Vagina (tissue), 2 donors: ENCODE measurements around the gene CD36. TPM values are rescaled to one million over a fixed set of nuclear protein-coding genes. Genes with fewer than 3 reads are reported as not detected.

Experiments used
- DNase-seq, 2 donors: peaks; one replicate each; pipeline ENCODE4 v3.0.0-alpha.2; 2017; ENCODE audit errors: extremely low spot score in 2 of 2
- H3K27ac ChIP-seq: fragments of 200-600 bp; sonication (generic); one replicate; pipeline ENCODE4 v1.5.1; 2019
- H3K27me3 ChIP-seq: fragments of 200-600 bp; sonication (generic); one replicate; pipeline ENCODE4 v1.5.1; 2019
- H3K36me3 ChIP-seq, 2 donors: fragments of 200-600 bp; sonication (generic); one replicate each; pipeline ENCODE4 v1.5.1; 2017 to 2019
- H3K4me1 ChIP-seq: fragments of 200-600 bp; sonication (generic); one replicate; pipeline ENCODE4 v1.5.1; 2019
- H3K4me3 ChIP-seq, 2 donors: fragments of 200-600 bp; sonication (generic); 1 replicate in 1 of 2; 2 replicates in 1 of 2; pipeline ENCODE4 v1.5.1; 2016 to 2019
- H3K9me3 ChIP-seq: fragments of 200-600 bp; sonication (generic); one replicate; pipeline ENCODE4 v1.5.1; 2019
- POLR2A ChIP-seq, 2 donors: fragments of 450-650 bp; IDR thresholded peaks; one replicate each; pipeline ENCODE4 v1.6.1; 2017; ENCODE audit warnings: antibody characterized with exemption in 2 of 2, mild to moderate bottlenecking in 2 of 2, moderate library complexity in 2 of 2
- POLR2AphosphoS5 ChIP-seq, 2 donors: sonication (generic); formaldehyde crosslinking; IDR thresholded peaks; one replicate each; pipeline ENCODE4 v1.9.0; 2017; ENCODE audit warnings: antibody characterized with exemption in 2 of 2, mild to moderate bottlenecking in 2 of 2, low read depth in 1 of 2; ENCODE audit not compliant: insufficient read depth in 1 of 2
- intact Hi-C: fragments of 100-400 bp; cut with DNase I; formaldehyde crosslinking; loops from one replicate; pipeline ENCODE4 v1.15.1; 2023
- total RNA-seq: library from RNA; depleted of rRNA; stranded (reverse); fragments of >200 nt; gene quantifications from one replicate; pipeline ENCODE4 v1.2.3, GENCODE V29; 2016
- TF ChIP-seq, protein P1 (sequence below), 3 experiments: fragments of 450-650 bp in 2 of 3; fragments of 200-600 bp in 1 of 3; sonication (generic) in 1 of 3; IDR thresholded peaks; one replicate each; pipeline ENCODE4 v1.5.1; 2017 to 2019; ENCODE audit warnings: antibody characterized with exemption in 3 of 3, mild to moderate bottlenecking in 2 of 3, moderate library complexity in 2 of 3

The CD36 gene
- total RNA-seq, 1 donor from 2014 or later: 102 TPM

DNA sequence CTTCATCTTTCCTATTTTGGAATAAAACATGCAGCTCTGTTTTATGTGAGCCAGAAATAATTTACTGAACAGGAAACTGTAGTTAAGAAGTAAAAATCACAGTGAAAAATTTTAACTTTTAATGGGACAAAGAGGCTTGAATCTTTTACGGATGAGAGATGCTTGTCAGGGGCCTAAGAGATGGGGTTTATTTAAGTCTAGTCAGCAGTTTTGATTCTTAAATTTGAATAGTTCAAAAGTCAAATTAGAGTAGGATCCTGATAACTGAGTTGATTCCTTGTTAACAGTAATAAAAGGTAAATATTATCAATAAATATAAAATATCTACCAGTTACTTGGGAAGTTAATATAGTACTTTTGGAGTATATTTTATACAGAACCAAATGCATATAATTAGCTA, 24.9 kb upstream of the CD36 start:
- Histone ChIP-seq H3K27me3 (no peaks in the 10 kb centered on the region), H3K36me3 (no peaks in the 10 kb centered on the region), H3K27ac (no peak overlapping the region), H3K4me3 (no peak overlapping the region), H3K9me3 (no peaks in the 10 kb centered on the region), H3K4me1 (peaks cover 9% of the 10 kb centered on the region)
- intact Hi-C loops: no loop called here
- no peak for DNase-seq
- TF ChIP-seq POLR2A (IDR thresholded peaks at IDR 0.05) (no peak), POLR2AphosphoS5 (IDR thresholded peaks at IDR 0.05; ENCODE audit: insufficient read depth in 1 of 2, low read depth in 1 of 2) (no peak)
- TF ChIP-seq, protein P1, sequence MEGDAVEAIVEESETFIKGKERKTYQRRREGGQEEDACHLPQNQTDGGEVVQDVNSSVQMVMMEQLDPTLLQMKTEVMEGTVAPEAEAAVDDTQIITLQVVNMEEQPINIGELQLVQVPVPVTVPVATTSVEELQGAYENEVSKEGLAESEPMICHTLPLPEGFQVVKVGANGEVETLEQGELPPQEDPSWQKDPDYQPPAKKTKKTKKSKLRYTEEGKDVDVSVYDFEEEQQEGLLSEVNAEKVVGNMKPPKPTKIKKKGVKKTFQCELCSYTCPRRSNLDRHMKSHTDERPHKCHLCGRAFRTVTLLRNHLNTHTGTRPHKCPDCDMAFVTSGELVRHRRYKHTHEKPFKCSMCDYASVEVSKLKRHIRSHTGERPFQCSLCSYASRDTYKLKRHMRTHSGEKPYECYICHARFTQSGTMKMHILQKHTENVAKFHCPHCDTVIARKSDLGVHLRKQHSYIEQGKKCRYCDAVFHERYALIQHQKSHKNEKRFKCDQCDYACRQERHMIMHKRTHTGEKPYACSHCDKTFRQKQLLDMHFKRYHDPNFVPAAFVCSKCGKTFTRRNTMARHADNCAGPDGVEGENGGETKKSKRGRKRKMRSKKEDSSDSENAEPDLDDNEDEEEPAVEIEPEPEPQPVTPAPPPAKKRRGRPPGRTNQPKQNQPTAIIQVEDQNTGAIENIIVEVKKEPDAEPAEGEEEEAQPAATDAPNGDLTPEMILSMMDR (IDR thresholded peaks at IDR 0.05): no peak

DNA sequence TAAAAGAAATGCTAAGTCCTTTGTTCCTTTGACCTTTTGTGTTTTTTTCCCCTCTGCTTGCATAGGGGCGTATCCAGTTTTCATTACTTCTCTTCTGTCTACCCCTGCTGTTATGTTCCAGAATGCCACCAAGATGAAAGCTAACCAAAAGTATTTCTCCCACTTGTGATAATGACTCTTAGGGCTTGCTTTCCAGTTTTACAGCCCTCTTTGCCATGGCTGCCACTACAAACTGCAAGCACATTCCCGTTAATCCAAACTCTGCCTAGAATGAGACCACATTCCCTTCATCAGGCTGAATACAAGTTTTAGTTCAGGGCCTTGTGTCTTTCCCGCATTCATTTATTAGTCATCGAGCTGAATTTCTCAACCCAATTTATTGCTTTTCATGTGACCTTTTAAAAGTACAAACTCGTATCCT, 23.6 kb upstream of the CD36 start:
- no peak for DNase-seq
- peak in 1 of 2 donors; percentile 40 for TF ChIP-seq POLR2AphosphoS5 (IDR thresholded peaks at IDR 0.05; ENCODE audit: insufficient read depth in 1 of 2, low read depth in 1 of 2)
- TF ChIP-seq POLR2A (IDR thresholded peaks at IDR 0.05): no peak
- TF ChIP-seq, protein P1 (IDR thresholded peaks at IDR 0.05): no peak
- intact Hi-C loops: no loop called here
- H3K36me3 ChIP-seq: no peaks in the 10 kb centered on the region
- H3K4me1 ChIP-seq: peaks cover 9% of the 10 kb centered on the region
- peak overlapping the region; percentile 27 for H3K27ac ChIP-seq
- no peaks in the 10 kb centered on the region for H3K27me3 ChIP-seq
- no peak overlapping the region for H3K4me3 ChIP-seq
- H3K9me3 ChIP-seq: no peaks in the 10 kb centered on the region

DNA sequence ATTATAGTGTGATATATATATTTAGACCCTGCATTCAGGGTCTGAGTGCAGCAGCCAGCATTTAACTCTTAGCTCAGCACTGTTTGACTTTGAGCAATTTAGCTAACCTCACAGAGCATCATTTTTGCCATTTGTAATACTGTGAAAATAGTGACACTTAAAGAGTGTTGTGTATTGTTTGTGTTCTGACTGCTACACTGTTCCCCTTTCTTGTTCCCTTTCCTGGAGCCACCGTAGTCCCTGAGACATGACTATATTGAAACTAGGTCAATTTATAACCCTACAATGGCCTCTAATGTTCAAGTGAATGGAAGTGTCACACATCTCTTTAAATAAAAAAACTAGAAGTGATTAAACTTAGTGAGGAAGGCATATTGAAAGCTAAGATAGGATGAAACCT, 20.3 kb upstream of the CD36 start:
- Histone ChIP-seq H3K9me3 (no peaks in the 10 kb centered on the region), H3K27ac (no peak overlapping the region), H3K27me3 (no peaks in the 10 kb centered on the region), H3K36me3 (no peaks in the 10 kb centered on the region), H3K4me3 (no peak overlapping the region), H3K4me1 (peaks cover 9% of the 10 kb centered on the region)
- TF ChIP-seq POLR2A (IDR thresholded peaks at IDR 0.05): no peak
- no peak for TF ChIP-seq POLR2AphosphoS5 (IDR thresholded peaks at IDR 0.05; ENCODE audit: insufficient read depth in 1 of 2, low read depth in 1 of 2)
- TF ChIP-seq, protein P1 (IDR thresholded peaks at IDR 0.05): no peak
- intact Hi-C loops: no loop called here
- DNase-seq: no peak

DNA sequence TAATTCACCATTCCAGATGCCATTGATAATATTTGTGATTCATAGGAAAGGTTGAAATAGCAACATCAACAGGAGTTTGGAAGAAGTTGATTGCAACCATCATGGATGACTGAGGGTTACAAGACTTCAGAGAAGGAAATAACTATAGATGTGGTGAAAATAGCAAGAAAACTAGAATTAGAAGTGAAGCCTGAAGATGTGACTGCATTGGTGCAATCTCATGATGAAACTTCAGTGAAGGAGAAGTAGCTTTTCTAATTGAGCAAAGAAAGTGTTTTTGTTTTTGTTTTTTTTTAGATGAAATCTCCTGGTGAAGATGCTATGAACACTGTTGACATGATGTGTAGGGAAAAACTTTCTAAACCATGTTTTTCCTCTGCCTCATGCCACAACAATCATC, 18.7 kb upstream of the CD36 start:
- Histone ChIP-seq H3K4me3 (no peak overlapping the region), H3K36me3 (no peaks in the 10 kb centered on the region), H3K27ac (no peak overlapping the region), H3K4me1 (peaks cover 7% of the 10 kb centered on the region), H3K27me3 (no peaks in the 10 kb centered on the region), H3K9me3 (no peaks in the 10 kb centered on the region)
- TF ChIP-seq POLR2A (IDR thresholded peaks at IDR 0.05) (no peak), POLR2AphosphoS5 (IDR thresholded peaks at IDR 0.05; ENCODE audit: insufficient read depth in 1 of 2, low read depth in 1 of 2) (no peak)
- TF ChIP-seq, protein P1 (IDR thresholded peaks at IDR 0.05): no peak
- intact Hi-C loops: no loop called here
- no peak for DNase-seq

DNA sequence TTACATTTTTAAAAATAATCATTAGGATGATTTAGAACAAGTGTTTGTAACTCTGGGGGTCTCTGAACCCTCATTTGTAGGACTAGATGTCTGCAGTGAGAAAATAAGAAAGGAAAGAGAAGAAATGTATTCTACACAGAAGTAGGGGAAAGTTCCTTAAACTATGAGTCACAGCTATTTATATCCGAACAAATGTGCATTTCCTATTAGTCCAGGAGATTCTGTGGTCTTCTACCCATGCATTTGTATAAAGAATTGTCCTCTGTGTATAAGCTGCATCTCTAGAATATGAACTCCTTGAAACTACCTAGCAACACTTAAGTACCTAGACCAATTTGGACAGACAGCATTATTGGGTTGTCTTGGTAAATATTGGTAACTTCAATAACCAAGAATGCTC, 15.9 kb upstream of the CD36 start:
- no peak overlapping the region for H3K27ac ChIP-seq
- intact Hi-C loops: no loop called here
- H3K4me3 ChIP-seq: no peak overlapping the region
- H3K36me3 ChIP-seq: no peaks in the 10 kb centered on the region
- DNase-seq: no peak
- no peaks in the 10 kb centered on the region for H3K4me1 ChIP-seq
- no peaks in the 10 kb centered on the region for H3K9me3 ChIP-seq
- no peaks in the 10 kb centered on the region for H3K27me3 ChIP-seq
- TF ChIP-seq, protein P1 (IDR thresholded peaks at IDR 0.05): no peak
- no peak for TF ChIP-seq POLR2AphosphoS5 (IDR thresholded peaks at IDR 0.05; ENCODE audit: insufficient read depth in 1 of 2, low read depth in 1 of 2)
- TF ChIP-seq POLR2A (IDR thresholded peaks at IDR 0.05): no peak
